ENCODE results near the gene ENTPD8.

GRCh38 chr9:137480686-137481683 is 39.8 kb upstream of the ENTPD8 start:
- TF ChIP-seq BHLHE40 (IDR thresholded peaks at IDR 0.05; ENCODE audit: low read depth, low read length) (no peak), CTCF (conservative IDR thresholded peaks at IDR 0.05; ENCODE audit: low read depth, low read length) (no peak), MAZ (IDR thresholded peaks at IDR 0.05; ENCODE audit: borderline replicate concordance, low read depth, low read length) (no peak), RFX5 (IDR thresholded peaks at IDR 0.05; ENCODE audit: low read depth, low read length) (no peak), RCOR1 (IDR thresholded peaks at IDR 0.05; ENCODE audit: insufficient replicate concordance, low read length) (no peak), SMC3 (IDR thresholded peaks at IDR 0.05; ENCODE audit: low read depth, low read length) (no peak), MAFK (IDR thresholded peaks at IDR 0.05; ENCODE audit: low read depth, low read length) (no peak), CEBPB (IDR thresholded peaks at IDR 0.05; ENCODE audit: low read depth, low read length) (no peak), POLR2A (IDR thresholded peaks at IDR 0.05; ENCODE audit: low read depth, low read length) (no peak), MXI1 (IDR thresholded peaks at IDR 0.05; ENCODE audit: borderline replicate concordance, low read depth, low read length) (no peak), ELK1 (IDR thresholded peaks at IDR 0.05; ENCODE audit: borderline replicate concordance, low read depth, low read length) (no peak), RAD21 (IDR thresholded peaks at IDR 0.05; ENCODE audit: low read length) (no peak), USF2 (IDR thresholded peaks at IDR 0.05; ENCODE audit: low read depth, low read length) (no peak), CHD1 (IDR thresholded peaks at IDR 0.05; ENCODE audit: low read depth, low read length) (no peak)

All from IMR-90 (cell line).